Measurements from ENCODE around the gene PPP1R3F.

Gene PPP1R3F

DNA sequence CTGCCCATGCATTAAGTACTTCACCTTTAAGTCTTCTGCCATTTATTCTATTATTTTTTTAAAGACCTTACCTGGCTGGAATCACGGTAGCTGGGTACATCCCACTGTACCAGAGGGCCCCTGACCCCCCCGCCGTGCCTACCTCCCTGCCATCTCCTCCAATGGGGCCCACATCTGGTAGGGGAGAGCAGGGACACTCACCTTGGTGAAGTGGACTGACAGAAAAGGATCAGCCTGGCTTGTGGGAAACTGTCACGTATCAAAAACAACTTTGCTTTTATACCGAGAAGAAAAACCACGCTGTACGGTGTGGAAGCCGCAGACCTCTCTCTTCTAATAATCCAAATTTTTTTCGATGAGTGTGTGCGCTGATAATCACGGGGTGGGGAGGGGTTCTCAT, 5.1 kb upstream of the PPP1R3F start, which contains the start of gene FOXP3:
FOXP3 (minus strand) TSS at position 251 of the 400 bp plus-strand sequence. CDS start 6,205 bp downstream, outside the sequence.
- Histone ChIP-seq H3K9ac (ENCODE audit: low read length) (no peak within 1 kb of the TSS), H3K27ac (ENCODE audit: low read length) (no peak within 1 kb of the TSS), H3K36me3 (ENCODE audit: control insufficient read depth, low read depth, low read length) (no peaks in the 10 kb centered on the region), H3K4me3 (ENCODE audit: low read length) (no peak within 1 kb of the TSS), H3K27me3 (ENCODE audit: control insufficient read depth, insufficient read depth, low read length) (no peaks in the 10 kb centered on the region), H3K9me3 (ENCODE audit: control insufficient read depth, low read depth, low read length) (peaks cover 9% of the 10 kb centered on the region), H3K4me1 (ENCODE audit: control insufficient read depth, low read depth, low read length) (peaks cover 4% of the 10 kb centered on the region)

DNA sequence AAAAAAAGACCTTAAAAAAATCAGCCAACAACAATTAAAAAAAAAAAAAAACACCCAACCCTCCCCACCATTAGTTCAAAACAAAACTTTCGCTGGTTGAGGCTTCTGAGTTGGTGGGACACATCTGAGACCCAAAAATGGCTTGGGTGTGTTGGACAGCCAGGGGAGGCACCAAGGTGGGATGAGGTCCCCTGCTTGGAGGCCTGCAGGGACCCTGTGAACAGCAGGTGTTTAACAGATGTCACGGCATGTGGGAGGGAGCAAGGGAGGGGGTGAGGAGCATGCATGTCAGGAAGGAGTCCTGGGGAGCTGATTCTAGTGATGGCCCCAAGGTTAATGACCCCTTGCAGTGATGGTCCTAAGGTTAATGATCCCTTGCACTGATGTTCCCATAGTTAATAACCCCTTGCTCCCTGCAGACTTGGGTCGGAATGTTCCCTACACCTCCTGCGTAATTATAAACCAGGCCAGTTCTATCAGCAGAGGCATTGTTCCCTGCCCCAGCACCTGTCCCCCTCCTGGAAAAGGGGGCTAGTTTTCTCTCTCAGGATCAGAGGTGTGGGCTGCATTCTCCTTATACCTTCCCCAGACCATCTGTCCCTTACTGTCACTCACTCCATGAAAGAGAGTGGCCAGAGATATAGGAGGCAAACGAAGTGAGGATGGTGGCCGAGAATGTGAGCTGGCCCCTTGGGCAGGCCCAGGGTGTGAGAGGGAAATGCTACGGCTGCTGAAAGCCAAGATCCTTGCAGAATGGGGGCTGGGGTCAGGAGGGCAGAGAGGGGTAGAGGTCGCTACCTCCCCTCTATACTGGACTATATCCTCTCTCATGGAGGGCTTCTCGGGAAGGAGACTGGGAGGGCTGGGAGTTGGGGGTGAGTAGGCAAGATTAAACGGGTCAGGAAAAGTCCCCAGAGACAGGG, 2.8 kb upstream of the PPP1R3F start:
- Histone ChIP-seq H3K27me3 (ENCODE audit: control insufficient read depth, insufficient read depth, low read length) (no peaks in the 10 kb centered on the region), H3K9me3 (ENCODE audit: control insufficient read depth, low read depth, low read length) (peaks cover 5% of the 10 kb centered on the region), H3K9ac (ENCODE audit: low read length) (no peak overlapping the region), H3K4me3 (ENCODE audit: low read length) (no peak overlapping the region), H3K36me3 (ENCODE audit: control insufficient read depth, low read depth, low read length) (no peaks in the 10 kb centered on the region), H3K4me1 (ENCODE audit: control insufficient read depth, low read depth, low read length) (peaks cover 4% of the 10 kb centered on the region), H3K27ac (ENCODE audit: low read length) (no peak overlapping the region)

DNA sequence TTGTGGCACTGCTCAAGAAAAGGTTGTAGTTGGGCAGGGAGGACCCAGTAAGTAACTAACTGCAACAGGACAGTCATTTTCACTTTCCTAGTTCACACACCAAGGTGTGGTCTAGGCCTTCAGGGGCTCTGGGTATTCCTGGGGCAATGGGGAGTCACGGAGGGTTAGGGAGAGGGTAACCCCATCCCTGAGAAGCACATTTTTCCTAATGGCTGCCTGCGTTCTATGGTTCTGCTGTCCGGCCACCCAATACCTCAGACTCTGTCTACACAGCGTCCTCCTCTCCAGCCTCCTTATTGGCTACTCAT, 937 bp upstream of the PPP1R3F start:
- Histone ChIP-seq H3K27ac (ENCODE audit: low read length) (peak overlapping the region; percentile 59), H3K4me3 (ENCODE audit: low read length) (peak overlapping the region; percentile 67), H3K36me3 (ENCODE audit: control insufficient read depth, low read depth, low read length) (no peaks in the 10 kb centered on the region), H3K27me3 (ENCODE audit: control insufficient read depth, insufficient read depth, low read length) (no peaks in the 10 kb centered on the region), H3K4me1 (ENCODE audit: control insufficient read depth, low read depth, low read length) (peaks cover 4% of the 10 kb centered on the region), H3K9me3 (ENCODE audit: control insufficient read depth, low read depth, low read length) (peaks cover 5% of the 10 kb centered on the region), H3K9ac (ENCODE audit: low read length) (peak overlapping the region; percentile 62)

DNA sequence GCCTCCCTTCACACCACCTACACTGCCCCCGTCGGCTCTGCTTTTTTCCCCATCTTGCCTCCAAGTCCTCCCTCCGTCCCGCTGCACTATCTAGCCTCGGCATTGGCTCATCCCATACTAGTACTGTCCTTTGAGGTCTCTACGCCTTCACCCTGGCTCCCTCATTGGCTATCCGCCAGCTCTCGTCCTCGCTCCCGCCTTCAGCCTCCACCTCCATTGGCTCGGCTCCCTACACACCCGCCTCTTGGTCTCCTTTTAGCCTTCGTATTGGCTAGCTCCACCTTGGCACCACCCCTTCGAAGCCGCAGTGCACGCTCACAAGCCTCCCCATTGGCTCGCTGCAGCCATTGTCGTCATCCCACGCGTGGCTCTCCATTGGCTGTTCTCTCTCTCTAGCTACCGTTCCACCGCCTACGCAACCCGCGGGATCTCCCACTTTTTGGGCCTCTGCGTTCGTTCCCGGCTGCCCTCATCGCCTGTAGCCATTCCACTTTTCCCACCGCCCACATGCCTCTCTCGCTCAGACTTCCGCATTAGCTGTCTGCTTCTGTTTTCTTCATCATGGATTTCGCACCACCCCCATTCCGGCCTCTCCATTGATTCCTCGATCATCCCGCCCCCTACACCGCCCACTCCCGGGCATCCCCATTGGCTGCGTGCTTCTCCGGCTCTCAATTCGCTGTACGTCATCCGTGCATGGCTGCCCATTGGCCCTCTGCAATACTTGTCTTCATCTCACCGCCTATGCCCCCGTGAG, 405 bp upstream of the PPP1R3F start:
- peak overlapping the region; percentile 67 for H3K4me3 ChIP-seq (ENCODE audit: low read length)

DNA sequence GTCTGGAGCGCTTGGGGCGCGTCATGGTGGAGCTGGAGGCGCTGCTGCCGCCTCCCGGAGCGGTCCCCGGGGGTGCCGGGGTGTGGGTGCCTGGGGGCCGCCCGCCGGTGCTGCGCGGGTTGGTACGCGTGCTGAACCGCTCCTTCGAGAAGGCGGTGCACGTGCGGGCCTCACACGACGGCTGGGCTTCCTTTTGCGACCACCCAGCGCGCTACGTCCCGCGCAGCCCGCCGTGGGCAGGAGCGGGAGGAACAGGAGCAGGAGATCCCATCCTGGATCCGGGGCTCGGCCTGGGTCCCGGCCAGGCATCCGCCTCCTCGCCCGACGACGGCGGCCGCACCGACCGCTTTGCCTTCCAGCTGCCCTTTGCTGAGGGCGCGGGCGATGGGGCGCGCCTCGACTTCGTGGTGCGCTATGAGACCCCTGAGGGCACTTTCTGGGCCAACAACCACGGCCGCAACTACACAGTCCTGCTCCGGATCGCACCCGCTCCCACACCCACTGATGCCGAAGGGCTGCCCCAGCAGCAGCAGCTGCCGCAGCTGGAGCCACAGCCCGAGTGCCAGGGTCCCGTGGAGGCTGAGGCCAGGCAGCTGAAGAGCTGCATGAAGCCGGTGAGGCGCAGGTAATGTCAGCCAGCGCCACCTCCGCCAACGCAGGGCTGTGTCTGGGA, 792 bp downstream of the PPP1R3F start:
- H3K27ac ChIP-seq (ENCODE audit: low read length) = no peak overlapping the region
- peak overlapping the region; percentile 53 for H3K4me3 ChIP-seq (ENCODE audit: low read length)
- H3K27me3 ChIP-seq (ENCODE audit: control insufficient read depth, insufficient read depth, low read length) = no peaks in the 10 kb centered on the region
- H3K9me3 ChIP-seq (ENCODE audit: control insufficient read depth, low read depth, low read length) = peaks cover 6% of the 10 kb centered on the region
- H3K9ac ChIP-seq (ENCODE audit: low read length) = peak overlapping the region; percentile 63
- peaks cover 4% of the 10 kb centered on the region for H3K4me1 ChIP-seq (ENCODE audit: control insufficient read depth, low read depth, low read length)
- H3K36me3 ChIP-seq (ENCODE audit: control insufficient read depth, low read depth, low read length) = no peaks in the 10 kb centered on the region

More for the DNA sequence above, 405 bp upstream of the PPP1R3F start:
- Histone ChIP-seq H3K27me3 (ENCODE audit: control insufficient read depth, insufficient read depth, low read length) (no peaks in the 10 kb centered on the region), H3K4me1 (ENCODE audit: control insufficient read depth, low read depth, low read length) (peaks cover 4% of the 10 kb centered on the region), H3K9ac (ENCODE audit: low read length) (peak overlapping the region; percentile 78), H3K9me3 (ENCODE audit: control insufficient read depth, low read depth, low read length) (peaks cover 5% of the 10 kb centered on the region), H3K27ac (ENCODE audit: low read length) (peak overlapping the region; percentile 86), H3K36me3 (ENCODE audit: control insufficient read depth, low read depth, low read length) (no peaks in the 10 kb centered on the region)

DNA sequence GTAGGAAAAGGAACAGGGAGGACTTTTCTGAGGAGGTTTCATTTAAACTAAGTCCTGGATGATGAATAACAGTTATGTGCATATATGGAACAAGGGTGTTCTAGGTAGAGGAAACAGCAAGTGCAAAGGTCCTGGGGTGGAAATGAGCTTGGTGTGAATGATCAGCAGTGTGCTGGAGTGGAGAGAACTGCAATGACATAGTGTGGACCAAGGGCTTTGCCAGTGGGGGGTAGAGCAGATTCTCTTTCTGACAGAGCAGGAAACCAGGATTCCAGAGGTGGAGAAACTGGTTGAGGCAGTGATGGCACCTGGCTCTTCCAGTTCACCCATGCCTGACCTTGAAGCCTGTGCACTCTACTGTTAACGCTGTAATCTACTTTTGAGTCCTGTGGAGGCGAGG, 1.7 kb downstream of the PPP1R3F start:
- H3K4me1 ChIP-seq (ENCODE audit: control insufficient read depth, low read depth, low read length) = peaks cover 4% of the 10 kb centered on the region
- no peak overlapping the region for H3K9ac ChIP-seq (ENCODE audit: low read length)
- peaks cover 11% of the 10 kb centered on the region for H3K9me3 ChIP-seq (ENCODE audit: control insufficient read depth, low read depth, low read length)
- H3K27me3 ChIP-seq (ENCODE audit: control insufficient read depth, insufficient read depth, low read length) = no peaks in the 10 kb centered on the region
- H3K4me3 ChIP-seq (ENCODE audit: low read length) = peak overlapping the region; percentile 7
- H3K27ac ChIP-seq (ENCODE audit: low read length) = no peak overlapping the region
- H3K36me3 ChIP-seq (ENCODE audit: control insufficient read depth, low read depth, low read length) = no peaks in the 10 kb centered on the region

DNA sequence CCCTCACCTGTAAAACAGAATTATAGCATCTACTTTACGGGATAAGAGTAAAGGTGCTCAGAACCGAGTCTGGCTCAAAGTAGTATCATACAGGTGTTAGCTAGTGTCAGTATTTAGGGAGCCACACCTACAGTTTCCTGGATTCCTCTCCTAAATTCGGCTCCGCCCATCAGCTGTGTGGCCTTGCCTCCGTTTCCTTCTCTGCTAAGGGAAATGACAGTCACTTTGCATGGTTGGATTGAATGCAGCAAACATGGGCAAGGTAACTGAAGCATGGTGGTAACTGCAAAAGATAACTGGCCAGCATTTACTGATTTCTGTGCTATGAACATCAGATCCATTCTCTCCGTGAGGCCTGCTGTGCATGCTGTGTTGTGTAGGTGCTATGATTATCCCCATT, 2.8 kb downstream of the PPP1R3F start:
- peaks cover 4% of the 10 kb centered on the region for H3K4me1 ChIP-seq (ENCODE audit: control insufficient read depth, low read depth, low read length)
- H3K27ac ChIP-seq (ENCODE audit: low read length) = no peak overlapping the region
- H3K9ac ChIP-seq (ENCODE audit: low read length) = no peak overlapping the region
- H3K4me3 ChIP-seq (ENCODE audit: low read length) = no peak overlapping the region
- H3K9me3 ChIP-seq (ENCODE audit: control insufficient read depth, low read depth, low read length) = peaks cover 6% of the 10 kb centered on the region
- no peaks in the 10 kb centered on the region for H3K27me3 ChIP-seq (ENCODE audit: control insufficient read depth, insufficient read depth, low read length)
- no peaks in the 10 kb centered on the region for H3K36me3 ChIP-seq (ENCODE audit: control insufficient read depth, low read depth, low read length)

DNA sequence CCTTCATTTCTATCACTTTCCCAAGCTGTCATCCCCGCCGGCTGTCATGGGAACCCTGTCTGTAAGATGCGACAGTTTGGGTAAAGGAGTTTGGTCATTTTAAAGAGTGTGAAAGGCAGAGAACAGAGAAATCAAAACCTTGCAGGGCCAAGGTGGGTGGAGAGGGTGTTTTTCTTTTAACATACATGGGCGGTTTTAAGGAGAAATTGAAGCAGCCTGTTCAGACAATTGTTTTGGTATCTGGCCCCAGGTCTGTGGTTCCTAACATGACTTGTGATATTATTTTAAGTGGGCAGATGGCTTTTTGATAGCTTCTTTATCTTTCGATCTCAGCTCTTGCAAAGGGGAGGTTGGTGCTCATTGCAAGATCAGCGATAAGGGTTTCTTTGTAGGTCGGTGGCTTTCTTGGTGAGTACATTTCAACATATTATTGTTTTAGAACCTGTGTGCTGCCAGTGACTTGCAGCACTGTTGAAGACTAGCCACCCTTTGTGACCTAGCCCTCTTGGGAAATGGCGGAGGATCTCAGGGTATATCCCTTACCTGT, 3.7 kb downstream of the PPP1R3F start:
- no peaks in the 10 kb centered on the region for H3K27me3 ChIP-seq (ENCODE audit: control insufficient read depth, insufficient read depth, low read length)
- no peak overlapping the region for H3K27ac ChIP-seq (ENCODE audit: low read length)
- no peak overlapping the region for H3K9ac ChIP-seq (ENCODE audit: low read length)
- peaks cover 8% of the 10 kb centered on the region for H3K9me3 ChIP-seq (ENCODE audit: control insufficient read depth, low read depth, low read length)
- peaks cover under 1% of the 10 kb centered on the region for H3K4me1 ChIP-seq (ENCODE audit: control insufficient read depth, low read depth, low read length)
- no peaks in the 10 kb centered on the region for H3K36me3 ChIP-seq (ENCODE audit: control insufficient read depth, low read depth, low read length)
- H3K4me3 ChIP-seq (ENCODE audit: low read length) = no peak overlapping the region

DNA sequence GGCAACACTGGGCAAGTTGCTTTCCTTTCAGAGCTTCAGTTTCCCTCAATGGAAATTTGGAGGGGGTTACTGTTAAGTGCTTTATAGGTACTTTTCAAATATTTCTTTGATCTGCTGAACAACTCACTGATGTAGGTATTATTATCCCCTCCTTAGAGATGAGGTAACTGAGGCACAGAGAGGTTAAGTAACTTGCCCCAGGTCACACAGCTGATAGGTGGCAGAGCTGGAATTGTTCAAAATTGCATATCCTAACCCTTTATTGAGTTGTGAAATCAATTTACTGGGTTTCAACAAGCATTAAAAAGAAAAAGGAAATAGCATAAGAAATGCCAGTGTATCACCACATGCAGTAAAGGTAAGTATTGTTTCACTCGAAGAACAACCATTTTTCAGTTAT, 6.6 kb downstream of the PPP1R3F start:
- Histone ChIP-seq H3K27ac (ENCODE audit: low read length) (no peak overlapping the region), H3K27me3 (ENCODE audit: control insufficient read depth, insufficient read depth, low read length) (no peaks in the 10 kb centered on the region), H3K4me1 (ENCODE audit: control insufficient read depth, low read depth, low read length) (no peaks in the 10 kb centered on the region), H3K36me3 (ENCODE audit: control insufficient read depth, low read depth, low read length) (no peaks in the 10 kb centered on the region), H3K9ac (ENCODE audit: low read length) (no peak overlapping the region), H3K9me3 (ENCODE audit: control insufficient read depth, low read depth, low read length) (peaks cover 14% of the 10 kb centered on the region), H3K4me3 (ENCODE audit: low read length) (no peak overlapping the region)

DNA sequence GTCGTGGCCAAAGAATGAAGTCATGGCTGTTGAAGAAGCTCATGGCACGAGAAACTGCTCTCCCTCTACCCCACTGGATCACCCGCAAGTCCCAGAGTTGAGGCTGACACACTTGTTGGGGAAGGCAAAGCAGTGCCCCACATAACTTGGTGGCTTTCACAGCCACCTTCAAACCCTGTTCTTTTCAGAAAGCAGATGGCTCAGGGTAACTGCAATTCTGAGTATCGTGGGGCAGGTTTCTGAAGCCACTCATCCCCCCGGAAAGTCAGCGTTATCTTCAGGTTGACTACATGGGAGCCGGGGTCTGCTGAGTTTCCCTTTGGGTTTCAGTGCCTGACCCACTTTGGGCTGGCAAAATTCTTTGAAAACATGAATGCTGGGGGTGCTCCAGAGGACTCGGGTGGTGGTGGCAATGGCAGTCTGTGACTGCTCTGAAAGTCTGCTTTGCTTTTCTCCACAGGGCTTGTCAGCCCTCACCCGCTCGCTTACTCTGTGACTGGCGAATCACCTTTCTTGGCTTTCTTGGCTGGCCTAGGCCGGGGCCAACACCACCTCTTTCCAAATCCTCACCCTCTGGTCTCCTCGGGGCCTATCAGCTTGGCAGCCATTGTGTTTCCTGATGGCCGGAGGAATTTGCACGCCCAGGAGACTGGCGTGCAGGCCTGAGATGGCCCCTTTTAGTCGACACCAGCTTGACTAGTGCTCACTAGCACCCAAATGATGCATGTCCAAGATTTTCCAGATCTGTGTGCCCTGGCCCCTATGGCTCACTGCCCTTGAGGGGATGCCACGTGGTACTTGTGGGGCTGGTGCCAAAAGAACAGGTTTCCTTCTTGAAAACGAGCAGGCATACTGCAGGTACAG, 7.3 kb downstream of the PPP1R3F start:
- Histone ChIP-seq H3K27me3 (ENCODE audit: control insufficient read depth, insufficient read depth, low read length) (no peaks in the 10 kb centered on the region), H3K27ac (ENCODE audit: low read length) (no peak overlapping the region), H3K9me3 (ENCODE audit: control insufficient read depth, low read depth, low read length) (peaks cover 14% of the 10 kb centered on the region), H3K9ac (ENCODE audit: low read length) (no peak overlapping the region), H3K4me3 (ENCODE audit: low read length) (no peak overlapping the region), H3K4me1 (ENCODE audit: control insufficient read depth, low read depth, low read length) (no peaks in the 10 kb centered on the region), H3K36me3 (ENCODE audit: control insufficient read depth, low read depth, low read length) (no peaks in the 10 kb centered on the region)

Data from iPS-18a (cell line).